ENCODE data around the gene SMCO3.
A peak's percentile ranks its signal among the peaks of the same experiment; 100 is the strongest.

SMCO3 gene

DNA sequence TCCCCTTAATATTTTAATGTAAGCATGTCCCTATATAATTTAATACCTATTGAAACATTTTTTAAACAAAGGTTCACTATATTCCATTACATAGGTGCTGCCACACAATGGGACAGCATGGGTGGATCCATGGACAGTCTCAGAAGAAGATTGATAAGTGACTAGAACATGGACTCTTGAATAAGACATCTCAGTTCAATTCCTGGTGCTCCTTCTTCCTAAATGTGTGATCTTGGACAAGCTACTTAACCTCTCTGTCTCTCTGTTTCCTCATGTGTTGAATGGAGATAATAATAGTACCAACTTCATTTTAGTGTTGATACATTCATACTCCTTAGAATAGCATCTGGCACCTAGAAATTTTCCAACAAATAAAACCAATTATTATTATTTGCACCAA is 30.4 kb upstream of the SMCO3 start:
- Histone ChIP-seq H3K36me3 (ENCODE audit: control insufficient read depth, insufficient read depth, low read length, severe bottlenecking) (no peaks in the 10 kb centered on the region), H3K9ac (ENCODE audit: low read length) (peak overlapping the region; percentile 48), H3K4me1 (ENCODE audit: control insufficient read depth, insufficient read depth, low read length) (peaks cover 67% of the 10 kb centered on the region), H3K9me3 (ENCODE audit: control insufficient read depth, low read length) (peaks cover 1% of the 10 kb centered on the region), H3K4me3 (ENCODE audit: low read length) (no peak overlapping the region), H3K27me3 (replicated peaks; ENCODE audit: control insufficient read depth, insufficient read depth, low read length) (no peaks in the 10 kb centered on the region)
- DNase-seq (ENCODE audit: low read depth) = no peak

DNA sequence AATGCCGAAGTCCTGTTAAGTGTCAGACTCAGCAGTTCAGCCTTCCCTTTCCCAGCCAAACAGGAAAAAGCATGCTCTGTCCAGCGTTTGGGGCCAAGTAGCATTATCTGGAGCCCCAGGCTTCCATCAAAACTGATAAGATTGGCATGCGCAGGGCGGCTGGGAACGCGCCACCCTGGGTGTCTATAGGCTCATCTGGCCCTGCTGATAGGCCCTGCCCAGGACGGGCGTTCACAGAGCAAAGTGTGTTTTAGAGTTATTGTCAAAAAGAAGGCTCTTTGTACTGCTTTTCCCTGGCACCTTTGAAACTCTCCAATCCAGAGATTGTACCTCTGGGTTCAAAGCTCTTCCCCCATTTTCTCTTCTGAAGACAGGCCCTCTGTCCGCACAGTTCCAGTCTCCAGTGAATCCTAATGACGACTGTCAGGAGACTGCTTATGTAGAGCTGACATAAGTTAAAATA is 29.5 kb upstream of the SMCO3 start, which contains the start of gene ART4:
TSS of gene ART4 (minus strand) at position 102 of the 463 bp plus-strand sequence. CDS start 413 bp downstream, outside the sequence.
- H3K9me3 ChIP-seq (ENCODE audit: control insufficient read depth, low read length) = peaks cover 4% of the 10 kb centered on the region
- no peak for DNase-seq (ENCODE audit: low read depth)
- no peaks in the 10 kb centered on the region for H3K27me3 ChIP-seq (replicated peaks; ENCODE audit: control insufficient read depth, insufficient read depth, low read length)
- peaks cover 69% of the 10 kb centered on the region for H3K4me1 ChIP-seq (ENCODE audit: control insufficient read depth, insufficient read depth, low read length)
- peak within 1 kb of the TSS; percentile 54 for H3K4me3 ChIP-seq (ENCODE audit: low read length)
- H3K9ac ChIP-seq (ENCODE audit: low read length) = peak within 1 kb of the TSS; percentile 59
- no peaks in the 10 kb centered on the region for H3K36me3 ChIP-seq (ENCODE audit: control insufficient read depth, insufficient read depth, low read length, severe bottlenecking)

DNA sequence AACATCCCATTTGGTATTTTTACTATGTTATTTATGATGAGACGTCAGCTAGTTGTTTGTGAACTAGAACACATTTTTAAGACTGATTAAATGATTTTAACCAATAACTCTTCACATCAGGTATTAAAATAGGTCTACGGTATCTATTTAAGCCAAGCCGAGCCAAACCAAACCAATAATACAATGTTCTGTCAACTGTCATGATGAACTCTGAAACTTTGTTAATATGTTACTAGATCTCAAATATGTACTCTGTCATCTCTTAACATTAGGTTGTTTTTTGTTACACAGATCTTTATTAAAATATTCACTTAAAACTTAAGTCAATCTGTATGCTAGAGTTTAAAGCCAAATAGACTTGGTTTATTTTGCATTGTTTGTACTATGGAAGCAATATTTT is 28.3 kb upstream of the SMCO3 start:
- no peaks in the 10 kb centered on the region for H3K36me3 ChIP-seq (ENCODE audit: control insufficient read depth, insufficient read depth, low read length, severe bottlenecking)
- DNase-seq (ENCODE audit: low read depth) = no peak
- peaks cover 4% of the 10 kb centered on the region for H3K9me3 ChIP-seq (ENCODE audit: control insufficient read depth, low read length)
- peak overlapping the region; percentile 54 for H3K4me3 ChIP-seq (ENCODE audit: low read length)
- H3K27me3 ChIP-seq (replicated peaks; ENCODE audit: control insufficient read depth, insufficient read depth, low read length) = no peaks in the 10 kb centered on the region
- peaks cover 76% of the 10 kb centered on the region for H3K4me1 ChIP-seq (ENCODE audit: control insufficient read depth, insufficient read depth, low read length)
- H3K9ac ChIP-seq (ENCODE audit: low read length) = peak overlapping the region; percentile 59

DNA sequence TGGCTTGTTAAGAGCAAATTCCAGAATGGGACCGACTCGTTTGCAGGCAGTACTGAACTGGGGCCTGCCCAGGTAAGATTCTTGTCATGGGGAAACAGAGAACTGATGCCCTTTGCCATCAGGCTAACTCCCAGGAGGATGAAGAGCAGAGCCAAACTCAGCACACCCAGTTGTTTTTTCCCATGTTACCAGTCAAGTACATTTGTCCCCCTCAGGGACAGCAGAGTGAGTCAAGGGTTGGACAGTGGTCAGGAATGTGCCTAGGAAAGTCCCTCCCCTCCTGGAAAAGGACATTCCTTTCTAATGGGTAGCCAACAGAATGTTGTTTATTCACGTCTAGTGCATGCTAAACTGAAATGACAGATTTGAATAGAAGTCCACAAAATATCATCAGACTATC is 27.8 kb upstream of the SMCO3 start:
- peak overlapping the region; percentile 59 for H3K9ac ChIP-seq (ENCODE audit: low read length)
- H3K9me3 ChIP-seq (ENCODE audit: control insufficient read depth, low read length) = peaks cover 4% of the 10 kb centered on the region
- no peaks in the 10 kb centered on the region for H3K27me3 ChIP-seq (replicated peaks; ENCODE audit: control insufficient read depth, insufficient read depth, low read length)
- peaks cover 76% of the 10 kb centered on the region for H3K4me1 ChIP-seq (ENCODE audit: control insufficient read depth, insufficient read depth, low read length)
- H3K36me3 ChIP-seq (ENCODE audit: control insufficient read depth, insufficient read depth, low read length, severe bottlenecking) = no peaks in the 10 kb centered on the region
- peak; percentile 76 for DNase-seq (ENCODE audit: low read depth)
- H3K4me3 ChIP-seq (ENCODE audit: low read length) = peak overlapping the region; percentile 43

DNA sequence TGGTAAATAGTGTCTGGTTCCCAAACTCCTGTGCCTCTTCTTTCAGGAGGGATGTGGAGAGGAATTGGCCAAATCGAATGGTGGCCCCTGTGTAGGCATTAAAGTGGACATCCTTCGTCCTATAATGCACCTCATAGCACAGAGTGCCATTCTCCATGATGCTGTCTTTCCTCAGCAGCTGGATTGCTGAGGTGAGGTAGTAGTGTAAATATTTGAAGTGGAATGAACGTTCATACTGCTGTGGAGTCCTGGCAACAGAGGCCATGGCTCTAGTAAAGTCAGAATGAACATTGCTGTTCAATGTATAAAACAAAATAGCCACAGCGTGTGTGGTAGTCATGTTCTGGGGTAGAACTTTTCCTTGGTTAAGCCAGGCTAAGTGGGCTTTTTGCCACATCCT is 26.6 kb upstream of the SMCO3 start:
- Histone ChIP-seq H3K9ac (ENCODE audit: low read length) (no peak overlapping the region), H3K27me3 (replicated peaks; ENCODE audit: control insufficient read depth, insufficient read depth, low read length) (no peaks in the 10 kb centered on the region), H3K4me1 (ENCODE audit: control insufficient read depth, insufficient read depth, low read length) (peaks cover 74% of the 10 kb centered on the region), H3K9me3 (ENCODE audit: control insufficient read depth, low read length) (peaks cover 4% of the 10 kb centered on the region), H3K4me3 (ENCODE audit: low read length) (no peak overlapping the region), H3K36me3 (ENCODE audit: control insufficient read depth, insufficient read depth, low read length, severe bottlenecking) (no peaks in the 10 kb centered on the region)
- DNase-seq (ENCODE audit: low read depth) = no peak

DNA sequence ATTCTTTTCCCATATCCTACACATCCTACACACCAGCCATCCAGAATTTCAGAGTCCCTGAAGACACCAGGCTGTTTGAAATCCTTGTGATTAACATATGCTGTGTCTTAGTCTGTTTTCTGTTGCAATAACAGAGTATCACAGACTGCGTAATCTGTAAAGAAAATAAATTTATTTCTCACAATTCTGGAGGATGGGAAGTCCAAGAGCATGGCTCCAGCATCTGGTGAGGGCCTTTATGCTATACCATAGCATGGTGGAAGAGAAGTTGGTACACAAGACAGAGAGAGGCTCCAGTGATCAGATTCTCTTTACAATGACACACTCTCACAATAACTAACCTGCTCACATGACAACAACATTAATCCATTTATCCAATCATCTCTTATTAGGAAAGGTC is 25.3 kb upstream of the SMCO3 start:
- H3K9me3 ChIP-seq (ENCODE audit: control insufficient read depth, low read length) = peaks cover 4% of the 10 kb centered on the region
- no peak for DNase-seq (ENCODE audit: low read depth)
- H3K4me3 ChIP-seq (ENCODE audit: low read length) = peak overlapping the region; percentile 11
- H3K4me1 ChIP-seq (ENCODE audit: control insufficient read depth, insufficient read depth, low read length) = peaks cover 76% of the 10 kb centered on the region
- no peak overlapping the region for H3K9ac ChIP-seq (ENCODE audit: low read length)
- H3K36me3 ChIP-seq (ENCODE audit: control insufficient read depth, insufficient read depth, low read length, severe bottlenecking) = no peaks in the 10 kb centered on the region
- H3K27me3 ChIP-seq (replicated peaks; ENCODE audit: control insufficient read depth, insufficient read depth, low read length) = no peaks in the 10 kb centered on the region

DNA sequence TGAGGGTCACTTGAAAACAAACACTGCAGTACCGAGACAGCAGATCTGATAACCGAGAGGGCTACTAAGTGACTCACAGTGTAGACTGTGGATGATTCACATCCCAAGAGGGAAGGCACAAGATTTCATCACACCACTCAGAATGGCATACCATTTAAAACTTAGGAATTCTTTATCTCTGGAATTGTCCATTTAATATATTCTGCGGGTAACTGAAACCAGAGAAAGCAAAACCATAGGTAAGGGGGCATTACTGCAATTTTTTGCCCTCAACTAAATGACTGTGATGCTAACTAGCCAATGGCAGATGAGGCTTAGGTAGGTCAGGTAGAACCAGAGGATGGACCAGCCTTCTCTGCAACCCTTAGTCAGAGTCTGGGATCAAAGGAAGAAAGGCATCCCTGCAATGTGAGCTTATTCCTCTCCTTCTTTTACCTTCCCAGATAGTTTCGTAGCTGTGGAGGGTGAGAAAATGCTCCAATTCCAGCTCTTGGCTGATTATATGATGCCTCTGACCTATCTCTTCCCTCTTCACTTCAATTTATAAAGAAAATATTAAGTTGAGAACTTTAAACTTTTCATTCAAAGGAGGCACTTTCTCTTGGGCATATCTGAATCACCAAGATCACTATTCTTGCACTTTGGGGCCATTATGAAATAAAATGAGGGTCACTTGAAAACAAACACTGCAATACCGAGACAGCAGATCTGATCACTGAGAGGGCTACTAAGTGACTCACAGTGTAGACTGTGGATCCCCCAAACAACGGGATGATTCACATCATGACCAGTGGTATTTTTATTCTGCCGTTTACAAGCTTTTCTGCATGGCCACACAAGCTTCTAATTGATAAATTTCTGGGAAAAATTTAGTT is 22.6 kb upstream of the SMCO3 start:
- no peaks in the 10 kb centered on the region for H3K36me3 ChIP-seq (ENCODE audit: control insufficient read depth, insufficient read depth, low read length, severe bottlenecking)
- H3K4me3 ChIP-seq (ENCODE audit: low read length) = peak overlapping the region; percentile 52
- peaks cover 4% of the 10 kb centered on the region for H3K9me3 ChIP-seq (ENCODE audit: control insufficient read depth, low read length)
- H3K9ac ChIP-seq (ENCODE audit: low read length) = peak overlapping the region; percentile 54
- H3K4me1 ChIP-seq (ENCODE audit: control insufficient read depth, insufficient read depth, low read length) = peaks cover 64% of the 10 kb centered on the region
- DNase-seq (ENCODE audit: low read depth) = peak; percentile 88
- no peaks in the 10 kb centered on the region for H3K27me3 ChIP-seq (replicated peaks; ENCODE audit: control insufficient read depth, insufficient read depth, low read length)

DNA sequence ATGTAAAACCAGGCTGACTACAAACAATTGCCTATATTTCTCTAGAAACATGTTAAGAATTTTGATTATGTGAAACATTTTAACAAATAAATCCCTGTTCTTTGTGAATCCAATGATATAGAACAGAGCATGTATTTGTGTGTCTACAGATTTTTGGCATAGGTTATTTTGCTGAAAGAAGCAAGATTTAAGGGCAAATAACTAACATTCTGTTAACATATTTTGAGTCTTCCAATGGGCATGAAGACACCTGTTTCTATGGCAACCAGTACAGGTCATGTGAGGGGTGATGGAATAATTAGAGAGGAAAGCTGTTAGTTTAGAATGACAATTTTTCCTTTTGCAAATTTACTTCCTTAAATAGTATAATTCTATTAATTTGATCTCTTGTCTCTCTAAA is 20.5 kb upstream of the SMCO3 start:
- Histone ChIP-seq H3K9me3 (ENCODE audit: control insufficient read depth, low read length) (peaks cover 4% of the 10 kb centered on the region), H3K4me3 (ENCODE audit: low read length) (no peak overlapping the region), H3K9ac (ENCODE audit: low read length) (no peak overlapping the region), H3K36me3 (ENCODE audit: control insufficient read depth, insufficient read depth, low read length, severe bottlenecking) (no peaks in the 10 kb centered on the region), H3K4me1 (ENCODE audit: control insufficient read depth, insufficient read depth, low read length) (peaks cover 54% of the 10 kb centered on the region), H3K27me3 (replicated peaks; ENCODE audit: control insufficient read depth, insufficient read depth, low read length) (no peaks in the 10 kb centered on the region)
- DNase-seq (ENCODE audit: low read depth) = peak; percentile 49

DNA sequence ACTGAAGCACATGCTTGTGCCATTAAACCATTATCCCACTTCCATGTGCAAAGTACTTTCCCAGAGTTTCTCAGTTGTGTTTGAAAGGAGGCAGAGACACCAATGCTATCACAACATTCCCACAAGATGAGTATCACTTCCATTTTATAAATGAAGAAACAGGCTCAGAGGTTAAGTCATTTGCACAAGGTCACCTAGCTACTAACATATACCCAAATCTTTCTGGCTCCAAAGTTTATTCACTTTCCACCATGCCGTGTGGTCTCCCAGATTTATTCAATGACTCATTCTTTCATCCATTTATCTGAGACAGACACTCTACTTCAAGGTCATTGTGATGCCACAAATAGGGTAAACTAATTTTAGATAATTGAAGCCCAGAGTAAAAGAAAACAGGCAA is 20.0 kb upstream of the SMCO3 start:
- H3K9me3 ChIP-seq (ENCODE audit: control insufficient read depth, low read length) = no peaks in the 10 kb centered on the region
- no peaks in the 10 kb centered on the region for H3K36me3 ChIP-seq (ENCODE audit: control insufficient read depth, insufficient read depth, low read length, severe bottlenecking)
- no peak overlapping the region for H3K4me3 ChIP-seq (ENCODE audit: low read length)
- H3K4me1 ChIP-seq (ENCODE audit: control insufficient read depth, insufficient read depth, low read length) = peaks cover 50% of the 10 kb centered on the region
- no peaks in the 10 kb centered on the region for H3K27me3 ChIP-seq (replicated peaks; ENCODE audit: control insufficient read depth, insufficient read depth, low read length)
- no peak for DNase-seq (ENCODE audit: low read depth)
- H3K9ac ChIP-seq (ENCODE audit: low read length) = no peak overlapping the region

DNA sequence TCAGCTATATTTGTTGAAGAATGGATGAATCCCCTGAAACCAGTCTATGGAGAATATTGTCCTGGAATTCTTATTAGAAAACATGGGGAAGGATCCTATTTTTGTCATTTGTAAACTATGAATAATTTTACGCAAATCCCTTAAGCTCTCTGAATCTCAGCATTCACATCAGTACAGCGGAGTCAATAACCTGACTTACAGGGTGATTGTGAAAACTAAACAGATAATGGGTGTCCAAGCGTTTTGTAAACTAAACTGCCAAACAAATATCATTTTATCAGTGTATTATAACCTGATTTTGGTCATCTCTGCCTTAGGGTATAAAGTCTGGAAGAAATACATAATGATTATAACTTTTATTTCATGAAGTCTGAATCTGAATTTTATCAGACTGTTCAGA is 19.4 kb upstream of the SMCO3 start:
- no peak overlapping the region for H3K4me3 ChIP-seq (ENCODE audit: low read length)
- no peak for DNase-seq (ENCODE audit: low read depth)
- no peak overlapping the region for H3K9ac ChIP-seq (ENCODE audit: low read length)
- peaks cover 44% of the 10 kb centered on the region for H3K4me1 ChIP-seq (ENCODE audit: control insufficient read depth, insufficient read depth, low read length)
- H3K27me3 ChIP-seq (replicated peaks; ENCODE audit: control insufficient read depth, insufficient read depth, low read length) = no peaks in the 10 kb centered on the region
- no peaks in the 10 kb centered on the region for H3K9me3 ChIP-seq (ENCODE audit: control insufficient read depth, low read length)
- no peaks in the 10 kb centered on the region for H3K36me3 ChIP-seq (ENCODE audit: control insufficient read depth, insufficient read depth, low read length, severe bottlenecking)

DNA sequence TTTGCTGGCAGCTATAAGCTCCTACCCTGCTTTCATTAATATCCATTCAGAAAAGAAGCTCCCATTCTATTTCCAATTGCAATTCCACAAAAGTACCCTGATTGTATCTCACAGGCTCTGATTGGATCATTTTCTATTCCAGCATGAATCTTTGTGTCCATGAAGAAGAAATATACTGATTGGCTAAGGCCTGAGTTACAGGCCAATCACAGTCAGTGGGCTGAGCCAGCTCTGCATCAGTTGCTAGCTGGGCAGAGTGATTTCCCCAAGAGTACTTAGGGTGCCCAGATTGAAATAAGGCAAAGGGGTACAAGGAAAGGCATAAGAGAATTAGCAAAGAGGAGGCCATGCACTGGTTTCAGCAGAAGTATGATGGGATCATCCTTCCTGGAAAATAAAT is 14.9 kb upstream of the SMCO3 start:
- H3K9me3 ChIP-seq (ENCODE audit: control insufficient read depth, low read length) = no peaks in the 10 kb centered on the region
- H3K4me3 ChIP-seq (ENCODE audit: low read length) = no peak overlapping the region
- no peak overlapping the region for H3K9ac ChIP-seq (ENCODE audit: low read length)
- no peaks in the 10 kb centered on the region for H3K36me3 ChIP-seq (ENCODE audit: control insufficient read depth, insufficient read depth, low read length, severe bottlenecking)
- H3K4me1 ChIP-seq (ENCODE audit: control insufficient read depth, insufficient read depth, low read length) = peaks cover 19% of the 10 kb centered on the region
- no peak for DNase-seq (ENCODE audit: low read depth)
- H3K27me3 ChIP-seq (replicated peaks; ENCODE audit: control insufficient read depth, insufficient read depth, low read length) = no peaks in the 10 kb centered on the region

Data from adipocyte (in vitro differentiated cells).